HCT116 (cell line): ENCODE results near the gene RCAN2.

Experiments
- ATF3 ChIP-seq: IDR thresholded peaks from 2 replicates; pipeline ENCODE4 v1.6.1; 2012
- CBX3 ChIP-seq: IDR thresholded peaks from 2 replicates; pipeline ENCODE4 v1.6.1; 2012; ENCODE audit warnings: low read depth
- CEBPB ChIP-seq: IDR thresholded peaks from 2 replicates; pipeline ENCODE4 v1.6.1; 2012; ENCODE audit warnings: low read depth
- CTCF ChIP-seq, 3 experiments: fragments of 200-600 bp in 1 of 3; sonication (generic) in 1 of 3; IDR thresholded peaks in 2 of 3; conservative IDR thresholded peaks in 1 of 3; 2 replicates each; pipeline ENCODE4 v1.5.1; 2012 to 2017; ENCODE audit warnings: low read depth in 2 of 3, low read length in 2 of 3, antibody characterized with exemption in 1 of 3, borderline replicate concordance in 1 of 3, control low read depth in 1 of 3, mild to moderate bottlenecking in 1 of 3, mixed read lengths in 1 of 3, mixed run types in 1 of 3, moderate library complexity in 1 of 3; ENCODE audit not compliant: insufficient read depth in 1 of 3
- EGR1 ChIP-seq: IDR thresholded peaks from 2 replicates; pipeline ENCODE4 v1.6.1; 2012; ENCODE audit warnings: low read depth
- EZH2 ChIP-seq: fragments of 200-600 bp; sonication (generic); IDR thresholded peaks from 2 replicates; pipeline ENCODE4 v1.6.1; 2017; ENCODE audit warnings: antibody characterized with exemption, mixed run types
- EZH2phosphoT487 ChIP-seq: fragments of 200-600 bp; IDR thresholded peaks from 2 replicates; pipeline ENCODE4 v1.6.1; 2018; ENCODE audit warnings: antibody characterized with exemption, borderline replicate concordance
- POLR2A ChIP-seq: IDR thresholded peaks from 2 replicates; pipeline ENCODE4 v1.7.0; 2011; ENCODE audit warnings: borderline replicate concordance; ENCODE audit not compliant: insufficient read depth, insufficient read length; ENCODE audit errors: extremely low read depth
- POLR2AphosphoS5 ChIP-seq: IDR thresholded peaks from 2 replicates; pipeline ENCODE4 v1.6.1; 2011; ENCODE audit warnings: mild to moderate bottlenecking, low read depth, low read length, moderate library complexity
- RAD21 ChIP-seq: IDR thresholded peaks from 2 replicates; pipeline ENCODE4 v1.6.1; 2012; ENCODE audit warnings: low read depth, mild to moderate bottlenecking
- REST ChIP-seq: IDR thresholded peaks from 2 replicates; pipeline ENCODE4 v1.6.1; 2012; ENCODE audit warnings: low read depth
- SP1 ChIP-seq: IDR thresholded peaks from 2 replicates; pipeline ENCODE4 v1.6.1; 2012; ENCODE audit warnings: low read depth
- TCF7L2 ChIP-seq: IDR thresholded peaks from 2 replicates; pipeline ENCODE4 v1.7.0; 2011; ENCODE audit warnings: borderline replicate concordance, inconsistent platforms; ENCODE audit not compliant: insufficient read depth, insufficient read length; ENCODE audit errors: extremely low read depth

- no peak for TF ChIP-seq CTCF (IDR thresholded peaks at IDR 0.05 in 2 of 3, conservative IDR thresholded peaks at IDR 0.05 in 1 of 3; ENCODE audit: borderline replicate concordance in 1 of 3, insufficient read depth in 1 of 3, low read depth in 2 of 3, low read length in 2 of 3)
- no peak for TF ChIP-seq TCF7L2
- TF ChIP-seq SP1: no peak
- no peak for TF ChIP-seq POLR2AphosphoS5
- TF ChIP-seq EZH2phosphoT487: no peak
- TF ChIP-seq EZH2: no peak
- no peak for TF ChIP-seq RAD21
- TF ChIP-seq POLR2A: no peak
- no peak for TF ChIP-seq EGR1
- TF ChIP-seq CEBPB: no peak
- TF ChIP-seq ATF3: no peak
- no peak for TF ChIP-seq CBX3
- TF ChIP-seq REST: no peak
Observed at GRCh38 chr6:46486181-46486580, 5.1 kb downstream of the RCAN2 start.
